Left kidney (tissue), 2 donors: ENCODE data around the gene MUC5B. TPM values are rescaled to one million over a fixed set of nuclear protein-coding genes. Genes with fewer than 3 reads are reported as not detected.

Experiments
- DNase-seq: peaks from one replicate; pipeline ENCODE4 v3.0.0-alpha.2; 2013
- polyA plus RNA-seq: library from polyadenylated mRNA; unstranded; fragments of 120-200 nt; gene quantifications from one replicate; pipeline ENCODE4 v1.2.1, GENCODE V29; 2013; ENCODE audit not compliant: insufficient read length

The MUC5B gene
- polyA plus RNA-seq, 1 donor: 0.12 TPM

GRCh38 chr11:1300569-1301187 is 77.8 kb downstream of the MUC5B start:
- no peak for DNase-seq

- no peak for DNase-seq
Observed at GRCh38 chr11:1301220-1302000, 78.5 kb downstream of the MUC5B start.

GRCh38 chr11:1302041-1302460 is 79.2 kb downstream of the MUC5B start:
- no peak for DNase-seq

- DNase-seq: no peak
Observed at GRCh38 chr11:1302461-1303125, 79.7 kb downstream of the MUC5B start.

- no peak for DNase-seq
Observed at GRCh38 chr11:1303126-1303821, 80.4 kb downstream of the MUC5B start.

GRCh38 chr11:1303973-1304372 is 81.1 kb downstream of the MUC5B start:
- no peak for DNase-seq

GRCh38 chr11:1304380-1304779 is 81.5 kb downstream of the MUC5B start:
- DNase-seq: no peak

GRCh38 chr11:1305063-1305495 is 82.2 kb downstream of the MUC5B start:
- no peak for DNase-seq

GRCh38 chr11:1305501-1306056 is 82.7 kb downstream of the MUC5B start:
- no peak for DNase-seq

- DNase-seq: no peak
Observed at GRCh38 chr11:1306186-1307162, 83.6 kb downstream of the MUC5B start.

- no peak for DNase-seq
Observed at GRCh38 chr11:1307163-1307870, 84.5 kb downstream of the MUC5B start.

GRCh38 chr11:1307998-1308742 is 85.3 kb downstream of the MUC5B start:
- DNase-seq: no peak

- no peak for DNase-seq
Observed at GRCh38 chr11:1308743-1309497, 86.1 kb downstream of the MUC5B start.

- peak; percentile 93 for DNase-seq
Observed at GRCh38 chr11:1309498-1310317, 86.8 kb downstream of the MUC5B start, which contains the start of gene TOLLIP. TSS of gene TOLLIP (minus strand) at chr11:1309632. CDS start at chr11:1309498, 134 bp downstream.

GRCh38 chr11:1310318-1310687 is 87.4 kb downstream of the MUC5B start:
- DNase-seq: no peak

GRCh38 chr11:1310772-1311468 is 88.1 kb downstream of the MUC5B start:
- DNase-seq: no peak
